ENCODE results near the gene SRPK1.

DNA sequence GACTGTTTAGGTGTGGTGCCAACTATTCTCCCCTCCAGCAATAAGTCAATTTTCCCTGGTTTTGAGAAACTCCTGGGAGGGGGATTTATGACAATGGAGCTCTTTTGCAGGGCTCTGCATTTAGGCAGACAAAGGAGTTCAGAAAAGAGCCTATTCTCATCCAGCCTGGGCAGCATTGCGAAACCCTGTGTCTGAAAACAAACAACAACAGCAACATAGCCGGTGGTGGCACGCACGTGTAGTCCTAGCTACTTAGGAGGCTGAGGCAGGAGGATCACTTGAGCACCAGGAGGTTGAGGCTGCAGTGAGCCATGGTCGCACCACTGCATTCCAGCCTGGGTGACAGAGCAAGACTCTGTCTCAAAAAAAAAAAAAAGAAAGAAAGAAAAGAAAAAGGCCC is 130.2 kb downstream of the SRPK1 start:
- TF ChIP-seq POLR2A (IDR thresholded peaks at IDR 0.05; ENCODE audit: low read length) (no peak), GATA1 (IDR thresholded peaks at IDR 0.05; ENCODE audit: low read depth, low read length) (no peak)

All from erythroblast (primary cell).